CD4-positive, alpha-beta T cell treated with Interleukin-6 at 100 ng/mL for 8 hours (primary cell): Measurements from ENCODE around the gene CCNB2.
"Not testable (repeated sequence)": the region's sequence is repeated elsewhere in the genome, so short reads cannot be mapped to it uniquely, and the experiment has no call there.

Experiments
- DNase-seq: peaks from one replicate; pipeline ENCODE4 v3.0.0-alpha.2; 2020; ENCODE audit warnings: mixed read lengths, low spot score

Gene CCNB2

GRCh38 chr15:59133929-59134427 is 29.0 kb downstream of the CCNB2 start:
- no peak for DNase-seq

- no peak for DNase-seq
These were observed 32.6 kb downstream of the CCNB2 start for GRCh38 chr15:59137566-59137965.

DNA sequence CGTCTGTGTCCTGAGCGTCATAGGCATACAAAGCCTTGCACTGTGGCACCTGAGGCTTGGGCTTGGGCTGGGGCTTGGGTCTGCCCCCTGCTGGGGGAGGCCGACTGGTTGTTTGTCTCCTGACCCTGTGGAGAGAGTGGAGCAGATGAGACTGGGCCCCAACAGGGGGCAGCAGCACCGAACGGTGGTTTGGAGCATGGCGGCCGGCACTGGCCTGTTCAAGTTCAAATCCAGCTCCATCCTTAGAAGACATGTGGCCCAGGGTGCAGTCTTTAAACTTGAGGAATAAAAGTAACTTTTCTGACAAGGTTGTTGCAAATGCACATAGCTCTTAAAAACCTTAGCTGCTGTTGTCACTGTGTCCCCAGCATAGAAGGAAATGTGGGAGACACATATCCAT is 33.3 kb downstream of the CCNB2 start:
- peak; percentile 43 for DNase-seq

DNA sequence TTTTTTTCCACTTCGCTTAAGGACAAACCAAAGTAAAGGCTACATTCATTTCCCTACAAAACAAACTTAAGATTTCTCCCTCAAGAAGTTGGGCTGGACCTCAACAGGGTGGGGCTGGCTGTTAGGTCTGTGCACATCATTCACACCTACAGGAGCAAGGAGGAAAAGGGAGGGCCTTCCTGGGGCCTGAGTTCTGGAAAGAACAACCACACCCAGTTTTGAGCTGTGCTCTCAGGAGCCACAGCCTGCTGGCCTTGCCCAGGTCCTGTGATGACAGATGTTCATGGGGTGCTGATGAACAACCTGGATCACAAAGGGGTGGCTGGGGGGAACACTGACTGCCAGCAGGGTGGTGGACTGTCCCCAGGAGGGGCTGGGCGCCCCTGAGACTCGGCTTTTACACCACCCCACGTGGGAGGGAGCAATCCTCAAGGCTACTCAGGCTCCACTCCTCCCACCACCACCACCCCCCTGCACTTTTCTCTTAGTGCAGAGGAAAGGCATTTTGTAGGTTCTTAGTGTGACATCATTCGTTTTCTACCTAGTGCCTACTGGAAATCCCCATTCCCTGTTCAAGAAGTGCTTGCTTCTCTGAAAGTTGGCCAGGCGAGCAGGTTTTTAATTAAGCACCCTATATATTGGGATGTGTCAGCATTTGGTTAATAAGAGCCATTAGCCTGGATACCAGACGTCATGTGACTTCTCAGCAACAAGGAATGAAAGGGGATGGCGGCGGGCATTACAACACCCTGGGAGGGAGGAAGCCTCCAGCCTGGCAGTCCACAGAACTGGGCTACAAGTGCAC is 35.7 kb downstream of the CCNB2 start:
- DNase-seq: no peak

- no peak for DNase-seq
These were observed 38.3 kb downstream of the CCNB2 start for GRCh38 chr15:59143281-59143680.

GRCh38 chr15:59144594-59144993 is 39.6 kb downstream of the CCNB2 start:
- not testable (repeated sequence) for DNase-seq

GRCh38 chr15:59147666-59148065 is 42.7 kb downstream of the CCNB2 start:
- no peak for DNase-seq

GRCh38 chr15:59148153-59148833 is 43.3 kb downstream of the CCNB2 start:
- no peak for DNase-seq

DNA sequence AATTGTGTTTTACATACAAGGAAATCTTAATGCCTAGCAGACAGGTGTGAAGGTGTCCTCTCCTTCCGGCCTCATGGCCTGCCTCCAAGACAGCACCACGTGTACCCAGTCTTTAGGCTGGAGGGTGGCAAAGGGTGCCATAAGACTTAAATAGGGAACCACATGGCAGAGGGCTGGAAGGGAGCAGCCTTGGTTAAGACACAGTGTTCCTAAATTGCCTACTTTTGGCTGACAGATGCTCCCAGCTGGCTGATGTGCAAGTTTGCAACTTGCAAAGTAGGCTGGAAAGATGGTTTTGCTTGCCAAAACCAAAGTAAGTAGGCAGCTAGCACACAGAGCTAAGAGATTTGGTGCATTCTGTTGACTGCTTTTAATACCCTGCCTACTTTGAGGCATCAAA is 45.2 kb downstream of the CCNB2 start:
- DNase-seq: no peak

DNA sequence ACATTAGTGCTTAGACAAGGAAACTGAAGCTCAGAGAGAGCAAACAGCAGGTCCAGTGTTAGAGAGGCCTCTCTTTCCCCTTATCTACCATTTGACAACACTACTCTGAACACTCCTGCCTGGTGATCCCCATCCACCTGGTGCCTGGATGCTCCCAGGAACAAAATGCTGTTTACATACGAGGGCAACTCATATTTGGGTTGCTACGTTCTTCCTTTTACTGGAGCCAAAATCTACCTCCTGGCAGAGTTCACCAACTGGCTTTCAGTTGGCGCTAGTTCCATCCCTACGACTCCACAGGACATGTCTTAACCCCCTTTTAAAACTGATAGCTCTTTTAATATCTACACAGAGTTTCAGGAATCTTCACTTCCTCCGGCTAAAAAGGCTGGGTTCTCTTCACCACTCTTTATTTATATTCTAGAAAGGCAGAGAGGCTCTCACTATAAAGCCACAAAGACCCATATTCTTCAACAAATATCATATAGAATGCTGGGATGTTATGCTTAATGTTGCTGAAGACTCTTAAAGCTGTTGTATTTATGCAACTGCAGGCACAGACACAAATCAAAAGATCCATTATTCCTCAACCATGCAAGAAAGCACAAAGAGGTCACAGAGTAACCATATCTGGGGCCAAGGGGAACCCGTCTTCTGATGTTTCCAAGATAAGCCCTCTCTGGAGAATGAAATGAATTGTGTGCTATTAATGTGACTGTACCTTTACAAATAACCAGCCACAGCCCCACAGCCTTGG is 47.9 kb downstream of the CCNB2 start:
- DNase-seq: no peak

DNA sequence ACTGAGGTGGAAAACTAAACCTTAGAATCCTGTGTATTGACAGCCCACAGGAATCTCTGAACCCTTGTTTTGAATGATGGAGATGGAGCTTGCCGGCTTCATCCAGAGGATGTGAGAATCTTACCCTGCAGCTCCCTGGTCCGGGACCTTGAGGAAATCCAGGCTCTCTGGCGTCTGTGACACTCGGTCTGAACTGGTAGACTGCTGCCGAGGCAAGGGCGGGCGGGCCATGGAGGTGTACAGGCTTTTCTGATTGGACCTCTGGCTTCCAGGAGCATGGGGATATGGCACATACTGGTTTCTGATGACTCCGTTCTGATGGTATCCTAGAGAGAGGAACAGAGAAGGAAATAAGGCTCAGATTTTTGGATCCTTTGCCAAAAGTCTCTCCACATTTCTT is 48.5 kb downstream of the CCNB2 start:
- no peak for DNase-seq

DNA sequence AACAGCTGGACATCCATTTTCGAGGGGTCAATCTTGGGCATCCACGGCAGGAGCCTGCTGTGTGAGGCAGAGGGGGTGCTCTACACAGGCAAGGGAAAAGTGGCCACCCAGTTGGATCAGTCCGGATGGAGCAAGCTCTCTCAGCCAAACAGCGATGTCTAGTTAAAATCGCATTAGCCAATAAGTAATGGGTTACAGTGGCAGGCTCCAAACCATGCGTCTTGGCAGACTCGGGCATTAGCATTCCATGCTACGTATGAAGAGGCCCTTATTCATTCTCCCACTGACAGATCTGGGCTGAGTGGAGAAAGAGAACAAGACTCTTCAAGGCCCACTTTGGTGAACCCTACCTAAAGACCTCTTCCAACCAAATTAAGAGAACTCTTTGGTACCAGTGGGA is 49.3 kb downstream of the CCNB2 start:
- DNase-seq: no peak

DNA sequence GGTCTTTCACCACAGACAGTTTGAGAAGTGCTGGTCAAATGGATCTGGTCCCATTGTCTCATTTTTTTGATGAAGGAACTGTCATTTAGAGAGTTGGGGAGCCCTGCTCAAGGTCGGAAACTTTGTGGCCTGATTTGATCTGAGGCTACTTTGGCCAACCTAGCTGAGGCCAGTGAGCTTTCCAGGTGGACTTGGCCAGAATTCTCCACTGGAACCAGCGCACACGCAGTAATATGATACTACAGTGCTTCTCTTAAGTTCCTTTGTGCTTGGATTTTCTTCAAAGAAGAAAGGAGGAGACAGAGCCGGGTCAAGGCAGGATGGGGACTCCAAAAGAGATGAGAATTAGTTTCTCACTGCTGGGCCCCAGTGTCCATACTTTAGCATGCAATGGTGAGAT is 50.5 kb downstream of the CCNB2 start:
- DNase-seq: no peak

DNA sequence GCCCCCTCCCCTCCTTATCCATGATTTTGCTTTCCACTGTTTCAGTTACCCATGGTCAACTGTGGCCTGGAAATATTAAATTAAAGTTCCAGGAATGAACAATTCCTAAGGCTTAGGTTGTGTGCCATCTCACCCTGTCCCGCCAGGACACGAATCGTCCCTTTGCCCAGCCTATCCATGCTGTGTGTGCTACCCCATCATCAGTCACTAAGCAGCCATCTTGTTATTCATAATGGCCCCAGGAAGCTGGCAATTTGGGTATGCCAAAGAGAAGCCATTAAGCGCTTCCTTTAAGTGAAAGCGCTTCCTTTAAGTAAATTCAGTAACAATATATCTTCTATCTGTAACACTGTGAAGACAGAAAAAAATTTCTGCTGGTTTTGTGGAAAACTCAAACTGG is 52.5 kb downstream of the CCNB2 start:
- no peak for DNase-seq

GRCh38 chr15:59157840-59158700 is 53.1 kb downstream of the CCNB2 start:
- no peak for DNase-seq

- DNase-seq: no peak
These were observed 53.7 kb downstream of the CCNB2 start for GRCh38 chr15:59158701-59159034.

GRCh38 chr15:59159210-59159609 is 54.3 kb downstream of the CCNB2 start:
- DNase-seq: no peak

- DNase-seq: no peak
These were observed 56.1 kb downstream of the CCNB2 start for GRCh38 chr15:59160880-59161593.

GRCh38 chr15:59162080-59162479 is 57.1 kb downstream of the CCNB2 start:
- DNase-seq: not testable (repeated sequence)

- no peak for DNase-seq
These were observed 60.8 kb downstream of the CCNB2 start for GRCh38 chr15:59165726-59166125.

- DNase-seq: no peak
These were observed 61.2 kb downstream of the CCNB2 start for GRCh38 chr15:59166166-59166565.
